DND-41 (cell line): ENCODE measurements around the gene UTP11.

ENCODE experiments used
- ATAC-seq: fragments of 200-7000 bp; cut with Tn5 transposase; 3 replicates; pipeline ENCODE4 v1.9.1; 2021; ENCODE audit warnings: low read depth; ENCODE audit not compliant: insufficient read depth
- DNase-seq: peaks from one replicate; pipeline ENCODE4 v3.0.0-alpha.2; 2020
- H2AFZ ChIP-seq: 2 replicates; pipeline ENCODE4 v1.6.0; 2012; ENCODE audit warnings: low read depth, low read length
- H3K27ac ChIP-seq: 2 replicates; pipeline ENCODE4 v1.5.1; 2012; ENCODE audit warnings: low read length, inconsistent platforms
- H3K27me3 ChIP-seq: fragments of 200-600 bp; sonication (generic); 2 replicates; pipeline ENCODE4 v1.6.0; 2012; ENCODE audit warnings: low read length, mild to moderate bottlenecking, inconsistent platforms; ENCODE audit not compliant: insufficient read depth, poor library complexity
- H3K36me3 ChIP-seq: 2 replicates; pipeline ENCODE4 v1.5.1; 2012; ENCODE audit warnings: low read length, inconsistent platforms; ENCODE audit not compliant: insufficient read depth
- H3K4me1 ChIP-seq: 2 replicates; pipeline ENCODE4 v1.5.1; 2012; ENCODE audit warnings: mild to moderate bottlenecking, low read length; ENCODE audit not compliant: insufficient read depth
- H3K4me2 ChIP-seq: 2 replicates; pipeline ENCODE4 v1.6.0; 2012; ENCODE audit warnings: mild to moderate bottlenecking, moderate library complexity, low read length, inconsistent platforms; ENCODE audit not compliant: insufficient read depth
- H3K4me3 ChIP-seq, 2 experiments: fragments of 200-600 bp in 1 of 2; shearing (Covaris generic) in 1 of 2; 2 replicates each; pipeline ENCODE4 v1.5.1; 2012 to 2016; ENCODE audit warnings: inconsistent platforms in 2 of 2, low read length in 2 of 2, mild to moderate bottlenecking in 2 of 2, low read depth in 1 of 2, moderate library complexity in 1 of 2
- H3K79me2 ChIP-seq: 2 replicates; pipeline ENCODE4 v1.6.0; 2012; ENCODE audit warnings: low read length, inconsistent platforms; ENCODE audit not compliant: insufficient read depth
- H3K9ac ChIP-seq: 2 replicates; pipeline ENCODE4 v1.6.0; 2012; ENCODE audit warnings: low read depth, mild to moderate bottlenecking, inconsistent platforms, low read length, moderate library complexity
- H3K9me3 ChIP-seq: 2 replicates; pipeline ENCODE4 v1.5.1; 2012; ENCODE audit warnings: low read length, moderate library complexity, mild to moderate bottlenecking, inconsistent platforms; ENCODE audit not compliant: insufficient read depth, severe bottlenecking
- H4K20me1 ChIP-seq: 2 replicates; pipeline ENCODE4 v1.6.0; 2012; ENCODE audit warnings: low read length; ENCODE audit not compliant: insufficient read depth
- CTCF ChIP-seq: IDR thresholded peaks from 2 replicates; pipeline ENCODE4 v1.5.1; 2012; ENCODE audit warnings: borderline replicate concordance, low read length, moderate library complexity, mild to moderate bottlenecking; ENCODE audit not compliant: poor library complexity, severe bottlenecking; ENCODE audit errors: extremely low read depth
- EZH2 ChIP-seq: IDR thresholded peaks from 3 replicates; pipeline ENCODE4 v1.6.1; 2012; ENCODE audit warnings: borderline replicate concordance, low read depth, mild to moderate bottlenecking, moderate library complexity, low read length, inconsistent platforms; ENCODE audit not compliant: severe bottlenecking

UTP11 gene

GRCh38 chr1:38053416-38054091 lies 41.0 kb downstream of the UTP11 start:
- no peak for TF ChIP-seq CTCF
- TF ChIP-seq EZH2 = no peak
- Histone ChIP-seq H3K4me1 (no peaks in the 10 kb centered on the region), H3K27me3 (peaks cover 5% of the 10 kb centered on the region), H2AFZ (no peak overlapping the region), H3K9ac (no peak overlapping the region), H3K79me2 (no peaks in the 10 kb centered on the region), H3K4me3 (no peak overlapping the region), H3K9me3 (no peaks in the 10 kb centered on the region), H4K20me1 (peaks cover 5% of the 10 kb centered on the region; the same call in 1 of the 2 replicates), H3K4me2 (no peak overlapping the region), H3K36me3 (no peaks in the 10 kb centered on the region), H3K27ac (no peak overlapping the region)
- ATAC-seq (no peak), DNase-seq (no peak)

- no peaks in the 10 kb centered on the region for H3K79me2 ChIP-seq
- TF ChIP-seq EZH2 (no peak), CTCF (no peak)
- H3K9me3 ChIP-seq = no peaks in the 10 kb centered on the region
- H3K9ac ChIP-seq = no peak overlapping the region
- H3K27me3 ChIP-seq = peaks cover 9% of the 10 kb centered on the region
- no peak overlapping the region for H3K27ac ChIP-seq
- no peaks in the 10 kb centered on the region for H3K36me3 ChIP-seq
- no peak overlapping the region for H2AFZ ChIP-seq
- peaks cover 5% of the 10 kb centered on the region for H4K20me1 ChIP-seq
- no peaks in the 10 kb centered on the region for H3K4me1 ChIP-seq
- ATAC-seq (no peak), DNase-seq (no peak)
- H3K4me3 ChIP-seq = no peak overlapping the region
- H3K4me2 ChIP-seq = no peak overlapping the region
These were observed 42.9 kb downstream of the UTP11 start for GRCh38 chr1:38055398-38055797.

GRCh38 chr1:38055965-38056364 lies 43.4 kb downstream of the UTP11 start:
- Histone ChIP-seq H3K9ac (no peak overlapping the region), H2AFZ (no peak overlapping the region), H3K4me2 (no peak overlapping the region), H3K27me3 (peaks cover 11% of the 10 kb centered on the region), H3K36me3 (no peaks in the 10 kb centered on the region), H4K20me1 (peaks cover 6% of the 10 kb centered on the region), H3K9me3 (no peaks in the 10 kb centered on the region), H3K27ac (no peak overlapping the region), H3K4me3 (no peak overlapping the region), H3K79me2 (no peaks in the 10 kb centered on the region), H3K4me1 (no peaks in the 10 kb centered on the region)
- TF ChIP-seq CTCF (no peak), EZH2 (no peak)
- no peak for ATAC-seq
- no peak for DNase-seq
